ENCODE measurements around the gene CARMIL1. TPM values are rescaled to one million over a fixed set of nuclear protein-coding genes. Genes with fewer than 3 reads are reported as not detected.

Gene CARMIL1
- total and polyA plus RNA-seq, 10 of the 15 experiments (the other 5 are each of a cell fraction or from before 2014, with no cell fraction given): 6.4 to 18.1 (median 10.3) TPM

DNA sequence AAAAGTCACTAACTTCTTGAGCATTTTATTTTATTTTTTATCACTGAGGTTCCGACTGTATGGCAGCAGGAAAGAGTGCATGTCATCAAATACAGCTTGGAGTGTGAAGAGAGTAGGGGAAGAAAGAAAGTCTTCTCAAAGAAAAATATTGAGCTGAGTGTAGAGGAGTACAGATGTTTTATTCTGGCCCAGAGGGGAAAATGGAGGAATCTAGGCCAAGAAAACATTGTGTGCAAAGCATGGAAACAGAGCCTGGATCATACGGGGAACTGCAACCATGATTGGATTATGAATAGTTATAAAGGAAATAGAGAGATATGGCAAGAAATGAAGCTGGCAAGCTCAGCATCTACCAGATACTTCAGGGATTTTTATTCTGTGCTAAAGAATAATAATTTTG is 268.6 kb downstream of the CARMIL1 start:
- DNase-seq (ENCODE audit: low read depth, low spot score): no peak
- ChIA-PET CTCF (interaction anchor here (0.6 to 2.0 kb wide), 5 partner anchors 9 to 1583 kb away, joined by 3 to 13 read pairs (median 3); no protein-coding TSS in a partner anchor), POLR2A (no interaction called here), RAD21 (ENCODE audit: unreplicated experiment) (interaction anchor here (1.4 kb wide), 1 partner anchor 282 kb away, joined by 5 read pairs; no protein-coding TSS in a partner anchor), SMC1A (ENCODE audit: uncharacterized antibody, unreplicated experiment) (interaction anchor here (0.8 to 2.9 kb wide), 2 partner anchors 12 to 325 kb away, joined by 3 to 11 read pairs; no protein-coding TSS in a partner anchor)
- H3K4me1 ChIP-seq (ENCODE audit: control insufficient read depth, insufficient read depth, low read length): no peaks in the 10 kb centered on the region
- no peak overlapping the region for H3K4me3 ChIP-seq
- no peaks in the 10 kb centered on the region for H4K20me1 ChIP-seq (ENCODE audit: control insufficient read depth, insufficient read depth)
- no peak overlapping the region for H2AFZ ChIP-seq (ENCODE audit: control insufficient read depth, low read depth, low read length)
- H3K36me3 ChIP-seq (ENCODE audit: control insufficient read depth in 2 of 2, insufficient read depth in 2 of 2, low read length in 1 of 2): no peaks in the 10 kb centered on the region
- H3K9ac ChIP-seq (ENCODE audit: control insufficient read depth, insufficient read depth, low read length): no peak overlapping the region
- H3K79me2 ChIP-seq (ENCODE audit: control insufficient read depth, insufficient read depth, low read length): no peaks in the 10 kb centered on the region
- no peaks in the 10 kb centered on the region for H3K27me3 ChIP-seq (replicated peaks in 1 of 2; ENCODE audit: control insufficient read depth in 2 of 2, insufficient read depth in 2 of 2, low read length in 1 of 2)
- H3K4me2 ChIP-seq (ENCODE audit: control insufficient read depth, insufficient read depth): no peak overlapping the region
- in situ Hi-C loops (cut with MboI): no loop called here
- no peaks in the 10 kb centered on the region for H3K9me3 ChIP-seq (replicated peaks; ENCODE audit: control insufficient read depth, insufficient read depth, low read length)
- intact Hi-C loops (cut with micrococcal nuclease; ENCODE audit: unreplicated experiment): no loop called here
- WGBS (ENCODE audit: insufficient coverage, insufficient replicate concordance, low lambda C conversion rate, missing lambda C conversion rate): 59% methylated on average over 2 of the region's 2 CpGs
- H3K27ac ChIP-seq (ENCODE audit: control insufficient read depth, insufficient read depth): no peak overlapping the region
- BruUV-seq (replicated peaks): no TSS peak
- FAIRE-seq: no peak
- no peak for ATAC-seq
- TF ChIP-seq, protein P1, sequence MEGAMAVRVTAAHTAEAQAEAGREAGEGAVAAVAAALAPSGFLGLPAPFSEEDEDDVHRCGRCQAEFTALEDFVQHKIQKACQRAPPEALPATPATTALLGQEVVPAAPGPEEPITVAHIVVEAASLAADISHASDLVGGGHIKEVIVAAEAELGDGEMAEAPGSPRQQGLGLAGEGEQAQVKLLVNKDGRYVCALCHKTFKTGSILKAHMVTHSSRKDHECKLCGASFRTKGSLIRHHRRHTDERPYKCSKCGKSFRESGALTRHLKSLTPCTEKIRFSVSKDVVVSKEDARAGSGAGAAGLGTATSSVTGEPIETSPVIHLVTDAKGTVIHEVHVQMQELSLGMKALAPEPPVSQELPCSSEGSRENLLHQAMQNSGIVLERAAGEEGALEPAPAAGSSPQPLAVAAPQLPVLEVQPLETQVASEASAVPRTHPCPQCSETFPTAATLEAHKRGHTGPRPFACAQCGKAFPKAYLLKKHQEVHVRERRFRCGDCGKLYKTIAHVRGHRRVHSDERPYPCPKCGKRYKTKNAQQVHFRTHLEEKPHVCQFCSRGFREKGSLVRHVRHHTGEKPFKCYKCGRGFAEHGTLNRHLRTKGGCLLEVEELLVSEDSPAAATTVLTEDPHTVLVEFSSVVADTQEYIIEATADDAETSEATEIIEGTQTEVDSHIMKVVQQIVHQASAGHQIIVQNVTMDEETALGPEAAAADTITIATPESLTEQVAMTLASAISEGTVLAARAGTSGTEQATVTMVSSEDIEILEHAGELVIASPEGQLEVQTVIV (IDR thresholded peaks at IDR 0.05; ENCODE audit: borderline replicate concordance, partially characterized antibody): no peak
- TF ChIP-seq BCL11A (IDR thresholded peaks at IDR 0.05; ENCODE audit: low read depth, low read length) (no peak), ZZZ3 (IDR thresholded peaks at IDR 0.05; ENCODE audit: control insufficient read depth, insufficient read length, low read depth) (no peak), CEBPB (IDR thresholded peaks at IDR 0.05; ENCODE audit: borderline replicate concordance in 1 of 2, low read depth in 2 of 2, low read length in 2 of 2) (no peak), STAT3 (IDR thresholded peaks at IDR 0.05; ENCODE audit: low read depth, low read length) (no peak), EP300 (IDR thresholded peaks at IDR 0.05; ENCODE audit: borderline replicate concordance in 1 of 2, control insufficient read depth in 1 of 2, low read depth in 2 of 2, low read length in 2 of 2) (no peak), CHD1 (IDR thresholded peaks at IDR 0.05; ENCODE audit: low read depth, low read length) (no peak), CHD4 (IDR thresholded peaks at IDR 0.05) (no peak), NR2C1 (IDR thresholded peaks at IDR 0.05) (no peak), FOS (IDR thresholded peaks at IDR 0.05; ENCODE audit: borderline replicate concordance, extremely low read depth, insufficient read length) (no peak), RCOR1 (conservative IDR thresholded peaks at IDR 0.05; ENCODE audit: low read depth, low read length) (no peak), SREBF2 (IDR thresholded peaks at IDR 0.05; ENCODE audit: low read length) (no peak), SREBF1 (IDR thresholded peaks at IDR 0.05; ENCODE audit: low read length) (no peak), RFX5 (IDR thresholded peaks at IDR 0.05; ENCODE audit: low read depth, low read length) (no peak), NFYB (IDR thresholded peaks at IDR 0.05; ENCODE audit: insufficient read depth, low read depth, low read length) (no peak), RAD51 (IDR thresholded peaks at IDR 0.05) (no peak)
- TF ChIP-seq, protein P2, sequence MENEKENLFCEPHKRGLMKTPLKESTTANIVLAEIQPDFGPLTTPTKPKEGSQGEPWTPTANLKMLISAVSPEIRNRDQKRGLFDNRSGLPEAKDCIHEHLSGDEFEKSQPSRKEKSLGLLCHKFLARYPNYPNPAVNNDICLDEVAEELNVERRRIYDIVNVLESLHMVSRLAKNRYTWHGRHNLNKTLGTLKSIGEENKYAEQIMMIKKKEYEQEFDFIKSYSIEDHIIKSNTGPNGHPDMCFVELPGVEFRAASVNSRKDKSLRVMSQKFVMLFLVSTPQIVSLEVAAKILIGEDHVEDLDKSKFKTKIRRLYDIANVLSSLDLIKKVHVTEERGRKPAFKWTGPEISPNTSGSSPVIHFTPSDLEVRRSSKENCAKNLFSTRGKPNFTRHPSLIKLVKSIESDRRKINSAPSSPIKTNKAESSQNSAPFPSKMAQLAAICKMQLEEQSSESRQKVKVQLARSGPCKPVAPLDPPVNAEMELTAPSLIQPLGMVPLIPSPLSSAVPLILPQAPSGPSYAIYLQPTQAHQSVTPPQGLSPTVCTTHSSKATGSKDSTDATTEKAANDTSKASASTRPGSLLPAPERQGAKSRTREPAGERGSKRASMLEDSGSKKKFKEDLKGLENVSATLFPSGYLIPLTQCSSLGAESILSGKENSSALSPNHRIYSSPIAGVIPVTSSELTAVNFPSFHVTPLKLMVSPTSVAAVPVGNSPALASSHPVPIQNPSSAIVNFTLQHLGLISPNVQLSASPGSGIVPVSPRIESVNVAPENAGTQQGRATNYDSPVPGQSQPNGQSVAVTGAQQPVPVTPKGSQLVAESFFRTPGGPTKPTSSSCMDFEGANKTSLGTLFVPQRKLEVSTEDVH (IDR thresholded peaks at IDR 0.05; ENCODE audit: low read depth, partially characterized antibody): no peak
- TF ChIP-seq, protein P3, sequence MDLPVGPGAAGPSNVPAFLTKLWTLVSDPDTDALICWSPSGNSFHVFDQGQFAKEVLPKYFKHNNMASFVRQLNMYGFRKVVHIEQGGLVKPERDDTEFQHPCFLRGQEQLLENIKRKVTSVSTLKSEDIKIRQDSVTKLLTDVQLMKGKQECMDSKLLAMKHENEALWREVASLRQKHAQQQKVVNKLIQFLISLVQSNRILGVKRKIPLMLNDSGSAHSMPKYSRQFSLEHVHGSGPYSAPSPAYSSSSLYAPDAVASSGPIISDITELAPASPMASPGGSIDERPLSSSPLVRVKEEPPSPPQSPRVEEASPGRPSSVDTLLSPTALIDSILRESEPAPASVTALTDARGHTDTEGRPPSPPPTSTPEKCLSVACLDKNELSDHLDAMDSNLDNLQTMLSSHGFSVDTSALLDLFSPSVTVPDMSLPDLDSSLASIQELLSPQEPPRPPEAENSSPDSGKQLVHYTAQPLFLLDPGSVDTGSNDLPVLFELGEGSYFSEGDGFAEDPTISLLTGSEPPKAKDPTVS (IDR thresholded peaks at IDR 0.05; ENCODE audit: low read depth, low read length): no peak
